WTC11 (cell line): Measurements from ENCODE around the gene NANP. TPM values are rescaled to one million over a fixed set of nuclear protein-coding genes. Genes with fewer than 3 reads are reported as not detected.
"Not testable (repeated sequence)": the region's sequence is repeated elsewhere in the genome, so short reads cannot be mapped to it uniquely, and the experiment has no call there.

Experiments used
- ATAC-seq: fragments of 200-7000 bp; cut with Tn5 transposase; 2 replicates; pipeline ENCODE4 v1.10.0; 2021; ENCODE audit warnings: mild to moderate bottlenecking, moderate library complexity
- CTCF ChIA-PET: fragments of 300-600 bp; sonication (Branson Sonifier 250); formaldehyde crosslinking; loops from one replicate; lab custom pipeline; 2021; ENCODE audit warnings: antibody characterized with exemption; lab: Charles Lee
- POLR2A ChIA-PET: fragments of 350-600 bp; sonication (Branson Sonifier 250); formaldehyde crosslinking; loops from one replicate; lab custom pipeline; 2021; ENCODE audit warnings: antibody characterized with exemption; lab: Charles Lee
- DNase-seq: peaks from one replicate; pipeline ENCODE4 v3.0.0; 2021; ENCODE audit warnings: low spot score
- H3K27ac Mint-ChIP-seq: 2 replicates; pipeline ENCODE4 v1.8.0; 2021; ENCODE audit warnings: mixed read lengths
- H3K27me3 Mint-ChIP-seq: 2 replicates; pipeline ENCODE4 v1.8.0; 2021; ENCODE audit warnings: low read depth, mild to moderate bottlenecking, moderate library complexity, mixed read lengths
- H3K36me3 Mint-ChIP-seq: 2 replicates; pipeline ENCODE4 v1.8.0; 2021; ENCODE audit warnings: mixed read lengths
- H3K4me1 Mint-ChIP-seq: 2 replicates; pipeline ENCODE4 v1.8.0; 2022; ENCODE audit warnings: mixed read lengths
- H3K4me3 Mint-ChIP-seq: 2 replicates; pipeline ENCODE4 v1.8.0; 2021; ENCODE audit warnings: mild to moderate bottlenecking, moderate library complexity, mixed read lengths
- H3K9me3 Mint-ChIP-seq: 2 replicates; pipeline ENCODE4 v1.8.0; 2021; ENCODE audit warnings: mixed read lengths
- CBFB ChIP-seq: sonication (generic); formaldehyde crosslinking; IDR thresholded peaks from 2 replicates; pipeline ENCODE4 v1.8.1; 2022; ENCODE audit warnings: mild to moderate bottlenecking, low read depth, missing genetic modification reagents
- EMX1 ChIP-seq: fragments of 250-450 bp; sonication (Bioruptor Pico); IDR thresholded peaks from 2 replicates; pipeline ENCODE4 v1.8.0; 2021; ENCODE audit warnings: mild to moderate bottlenecking
- ETV6 ChIP-seq: sonication (generic); formaldehyde crosslinking; IDR thresholded peaks from 2 replicates; pipeline ENCODE4 v1.8.1; 2022; ENCODE audit warnings: mild to moderate bottlenecking, missing genetic modification reagents
- FOXK1 ChIP-seq: sonication (generic); formaldehyde crosslinking; IDR thresholded peaks from 2 replicates; pipeline ENCODE4 v1.8.0; 2022; ENCODE audit warnings: mild to moderate bottlenecking, moderate library complexity, missing genetic modification reagents
- GRHL2 ChIP-seq: fragments of 250-450 bp; sonication (Bioruptor Pico); IDR thresholded peaks from 2 replicates; pipeline ENCODE4 v1.8.0; 2022; ENCODE audit warnings: mild to moderate bottlenecking, moderate library complexity; ENCODE audit not compliant: insufficient replicate concordance, severe bottlenecking
- GTF2I ChIP-seq: fragments of 250-450 bp; sonication (Bioruptor Pico); conservative IDR thresholded peaks from 2 replicates; pipeline ENCODE4 v1.4.0; 2021; ENCODE audit warnings: mild to moderate bottlenecking
- IRF2 ChIP-seq: sonication (generic); formaldehyde crosslinking; IDR thresholded peaks from 2 replicates; pipeline ENCODE4 v1.8.0; 2022; ENCODE audit warnings: low read depth, missing genetic modification reagents, borderline replicate concordance
- NFATC4 ChIP-seq: fragments of 250-450 bp; sonication (Bioruptor Pico); IDR thresholded peaks from 2 replicates; pipeline ENCODE4 v1.9.0; 2021; ENCODE audit warnings: mild to moderate bottlenecking
- NFE2L1 ChIP-seq: sonication (generic); formaldehyde crosslinking; IDR thresholded peaks from 2 replicates; pipeline ENCODE4 v1.8.1; 2023; ENCODE audit warnings: missing genetic modification reagents
- RORB ChIP-seq: fragments of 250-450 bp; sonication (Bioruptor Pico); IDR thresholded peaks from 2 replicates; pipeline ENCODE4 v1.9.0; 2021; ENCODE audit warnings: mild to moderate bottlenecking
- SMAD3 ChIP-seq: sonication (generic); formaldehyde crosslinking; IDR thresholded peaks from 2 replicates; pipeline ENCODE4 v1.8.0; 2022; ENCODE audit warnings: missing genetic modification reagents, mild to moderate bottlenecking, borderline replicate concordance
- TCF7 ChIP-seq: sonication (generic); formaldehyde crosslinking; IDR thresholded peaks from 2 replicates; pipeline ENCODE4 v1.8.0; 2022; ENCODE audit warnings: mild to moderate bottlenecking, low read depth, missing genetic modification reagents, moderate library complexity
- ZNF232 ChIP-seq: sonication (generic); formaldehyde crosslinking; IDR thresholded peaks from 2 replicates; pipeline ENCODE4 v1.8.0; 2022; ENCODE audit warnings: mild to moderate bottlenecking, missing genetic modification reagents
- ZNF671 ChIP-seq: fragments of 250-450 bp; sonication (Bioruptor Pico); IDR thresholded peaks from 2 replicates; pipeline ENCODE4 v1.8.0; 2021; ENCODE audit warnings: mild to moderate bottlenecking
- total RNA-seq: library from RNA; stranded (reverse); gene quantifications from 3 replicates; pipeline ENCODE4 v1.2.3, GENCODE V29; 2021
- TF ChIP-seq, protein P1 (sequence below): fragments of 250-450 bp; sonication (Bioruptor Pico); conservative IDR thresholded peaks from 2 replicates; pipeline ENCODE4 v1.9.0; 2021; ENCODE audit warnings: mild to moderate bottlenecking
- TF ChIP-seq, protein P2 (sequence below): sonication (generic); formaldehyde crosslinking; IDR thresholded peaks from 2 replicates; pipeline ENCODE4 v1.8.1; 2023; ENCODE audit warnings: mild to moderate bottlenecking, missing genetic modification reagents, moderate library complexity
- TF ChIP-seq, protein P3 (sequence below): sonication (generic); formaldehyde crosslinking; conservative IDR thresholded peaks from 2 replicates; pipeline ENCODE4 v1.8.1; 2023; ENCODE audit warnings: mild to moderate bottlenecking, low read depth, missing genetic modification reagents, moderate library complexity
- TF ChIP-seq, protein P4 (sequence below): fragments of 250-450 bp; sonication (Bioruptor Pico); IDR thresholded peaks from 2 replicates; pipeline ENCODE4 v2.1.2; 2022; ENCODE audit warnings: mild to moderate bottlenecking, moderate library complexity
- TF ChIP-seq, protein P5 (sequence below): sonication (generic); formaldehyde crosslinking; IDR thresholded peaks from 2 replicates; pipeline ENCODE4 v1.8.1; 2022; ENCODE audit warnings: mild to moderate bottlenecking, missing genetic modification reagents, moderate library complexity, borderline replicate concordance

Gene NANP
- total RNA-seq, 1 experiment from 2014 or later: 4.8 TPM

DNA sequence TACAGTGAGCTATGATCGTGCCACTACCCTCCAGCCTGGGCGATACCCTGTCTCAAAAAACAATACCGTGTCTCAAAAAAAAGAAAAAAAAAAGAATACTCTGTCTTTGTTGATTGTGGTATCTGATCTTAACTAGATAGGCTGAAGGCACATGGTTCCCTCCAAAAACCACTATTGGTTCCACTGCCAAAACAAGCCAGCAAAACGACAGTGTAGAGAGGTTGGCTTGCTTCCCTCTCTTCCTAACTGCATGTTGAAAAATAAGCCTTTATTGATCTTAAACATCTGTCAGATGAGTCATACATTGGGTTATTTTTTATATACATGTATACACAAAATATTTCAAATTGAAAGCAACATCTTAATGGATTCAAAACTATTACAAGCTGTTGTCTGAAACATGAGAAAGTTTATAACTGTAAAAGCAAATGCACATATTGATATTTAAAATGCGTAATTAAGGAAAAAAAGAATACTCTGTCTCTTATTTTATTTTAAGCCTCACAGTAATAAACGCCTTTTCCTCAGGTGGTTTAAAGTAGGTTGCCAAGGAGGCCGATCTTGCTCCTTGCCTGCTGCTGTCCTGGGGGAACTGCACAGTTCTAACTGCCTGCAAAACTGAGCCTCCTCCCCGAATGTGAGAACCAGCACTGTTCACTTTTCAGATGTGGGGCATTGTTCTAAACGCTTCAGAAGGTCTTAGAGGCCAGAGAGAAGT, 31.5 kb downstream of the NANP start:
- POLR2A ChIA-PET: no interaction called here
- no peak for ATAC-seq

DNA sequence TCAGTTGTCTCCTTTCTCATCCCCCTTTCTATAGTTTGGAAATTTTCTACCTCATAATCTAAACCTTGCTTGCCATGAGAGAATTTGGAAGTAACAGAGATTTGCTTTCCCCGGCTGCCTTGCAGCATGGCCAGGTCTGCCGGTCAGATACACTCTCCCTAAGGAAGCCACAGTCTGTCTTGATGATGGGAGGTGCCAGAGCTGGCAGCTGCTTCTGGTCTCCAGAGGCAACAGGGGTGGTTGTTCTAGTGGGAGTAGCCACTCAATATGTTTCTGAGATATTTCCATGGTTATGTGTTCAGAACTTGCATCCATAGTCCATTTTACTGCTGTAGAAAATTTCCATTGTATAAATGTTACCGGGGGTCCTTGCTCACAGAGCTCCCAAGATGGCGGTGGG, 33.0 kb downstream of the NANP start:
- CTCF ChIA-PET, POLR2A ChIA-PET: not testable (repeated sequence)

More for the DNA sequence above, 31.5 kb downstream of the NANP start:
- TF ChIP-seq, protein P1, sequence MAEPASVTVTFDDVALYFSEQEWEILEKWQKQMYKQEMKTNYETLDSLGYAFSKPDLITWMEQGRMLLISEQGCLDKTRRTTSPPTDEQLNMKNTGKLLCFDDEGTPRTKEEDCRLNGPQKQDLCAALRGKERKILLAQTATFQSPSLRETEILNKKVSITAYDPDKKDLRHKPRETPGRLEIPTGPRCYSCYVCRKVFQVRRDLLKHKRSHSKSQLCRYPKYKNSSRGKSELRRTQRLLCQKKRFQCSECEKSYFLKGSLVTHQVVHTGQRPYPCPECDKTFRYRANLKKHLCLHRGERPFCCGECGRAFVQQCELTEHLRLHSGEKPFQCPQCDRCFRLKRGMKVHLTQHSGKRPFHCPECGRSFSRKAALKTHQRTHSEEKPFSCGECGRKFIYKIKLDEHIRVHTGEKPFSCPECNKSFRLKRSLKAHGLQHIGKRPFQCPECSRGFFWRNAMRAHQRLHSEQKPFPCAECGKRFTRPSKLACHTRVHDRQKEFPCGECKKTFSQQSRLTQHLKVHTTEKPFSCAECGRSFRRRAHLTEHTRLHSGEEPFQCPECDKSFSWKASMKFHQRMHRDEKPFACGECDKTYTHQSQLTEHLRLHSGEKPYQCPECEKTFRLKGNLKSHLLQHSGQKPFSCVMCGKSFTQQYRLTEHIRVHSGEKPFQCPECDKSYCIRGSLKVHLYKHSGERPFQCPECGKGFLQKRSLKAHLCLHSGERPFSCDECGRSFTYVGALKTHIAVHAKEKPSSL (CRISPR knock-in tag): no peak
- TF ChIP-seq NFATC4: no peak
- TF ChIP-seq EMX1: no peak
- no peak for TF ChIP-seq ZNF232
- no peak for TF ChIP-seq GRHL2
- TF ChIP-seq, protein P2, sequence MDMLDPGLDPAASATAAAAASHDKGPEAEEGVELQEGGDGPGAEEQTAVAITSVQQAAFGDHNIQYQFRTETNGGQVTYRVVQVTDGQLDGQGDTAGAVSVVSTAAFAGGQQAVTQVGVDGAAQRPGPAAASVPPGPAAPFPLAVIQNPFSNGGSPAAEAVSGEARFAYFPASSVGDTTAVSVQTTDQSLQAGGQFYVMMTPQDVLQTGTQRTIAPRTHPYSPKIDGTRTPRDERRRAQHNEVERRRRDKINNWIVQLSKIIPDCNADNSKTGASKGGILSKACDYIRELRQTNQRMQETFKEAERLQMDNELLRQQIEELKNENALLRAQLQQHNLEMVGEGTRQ: no peak
- no peak for TF ChIP-seq GTF2I
- TF ChIP-seq ZNF671 (CRISPR knock-in tag): no peak
- TF ChIP-seq TCF7 (CRISPR knock-in tag): no peak
- no peak for TF ChIP-seq SMAD3 (CRISPR knock-in tag)
- TF ChIP-seq RORB (CRISPR knock-in tag): no peak
- no peak for TF ChIP-seq IRF2
- TF ChIP-seq, protein P3, sequence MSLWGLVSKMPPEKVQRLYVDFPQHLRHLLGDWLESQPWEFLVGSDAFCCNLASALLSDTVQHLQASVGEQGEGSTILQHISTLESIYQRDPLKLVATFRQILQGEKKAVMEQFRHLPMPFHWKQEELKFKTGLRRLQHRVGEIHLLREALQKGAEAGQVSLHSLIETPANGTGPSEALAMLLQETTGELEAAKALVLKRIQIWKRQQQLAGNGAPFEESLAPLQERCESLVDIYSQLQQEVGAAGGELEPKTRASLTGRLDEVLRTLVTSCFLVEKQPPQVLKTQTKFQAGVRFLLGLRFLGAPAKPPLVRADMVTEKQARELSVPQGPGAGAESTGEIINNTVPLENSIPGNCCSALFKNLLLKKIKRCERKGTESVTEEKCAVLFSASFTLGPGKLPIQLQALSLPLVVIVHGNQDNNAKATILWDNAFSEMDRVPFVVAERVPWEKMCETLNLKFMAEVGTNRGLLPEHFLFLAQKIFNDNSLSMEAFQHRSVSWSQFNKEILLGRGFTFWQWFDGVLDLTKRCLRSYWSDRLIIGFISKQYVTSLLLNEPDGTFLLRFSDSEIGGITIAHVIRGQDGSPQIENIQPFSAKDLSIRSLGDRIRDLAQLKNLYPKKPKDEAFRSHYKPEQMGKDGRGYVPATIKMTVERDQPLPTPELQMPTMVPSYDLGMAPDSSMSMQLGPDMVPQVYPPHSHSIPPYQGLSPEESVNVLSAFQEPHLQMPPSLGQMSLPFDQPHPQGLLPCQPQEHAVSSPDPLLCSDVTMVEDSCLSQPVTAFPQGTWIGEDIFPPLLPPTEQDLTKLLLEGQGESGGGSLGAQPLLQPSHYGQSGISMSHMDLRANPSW (CRISPR knock-in tag): no peak
- TF ChIP-seq NFE2L1 (CRISPR knock-in tag): no peak
- TF ChIP-seq FOXK1: no peak
- TF ChIP-seq, protein P4, sequence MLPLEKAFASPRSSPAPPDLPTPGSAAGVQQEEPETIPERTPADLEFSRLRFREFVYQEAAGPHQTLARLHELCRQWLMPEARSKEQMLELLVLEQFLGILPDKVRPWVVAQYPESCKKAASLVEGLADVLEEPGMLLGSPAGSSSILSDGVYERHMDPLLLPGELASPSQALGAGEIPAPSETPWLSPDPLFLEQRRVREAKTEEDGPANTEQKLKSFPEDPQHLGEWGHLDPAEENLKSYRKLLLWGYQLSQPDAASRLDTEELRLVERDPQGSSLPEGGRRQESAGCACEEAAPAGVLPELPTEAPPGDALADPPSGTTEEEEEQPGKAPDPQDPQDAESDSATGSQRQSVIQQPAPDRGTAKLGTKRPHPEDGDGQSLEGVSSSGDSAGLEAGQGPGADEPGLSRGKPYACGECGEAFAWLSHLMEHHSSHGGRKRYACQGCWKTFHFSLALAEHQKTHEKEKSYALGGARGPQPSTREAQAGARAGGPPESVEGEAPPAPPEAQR (CRISPR knock-in tag): no peak
- TF ChIP-seq, protein P5, sequence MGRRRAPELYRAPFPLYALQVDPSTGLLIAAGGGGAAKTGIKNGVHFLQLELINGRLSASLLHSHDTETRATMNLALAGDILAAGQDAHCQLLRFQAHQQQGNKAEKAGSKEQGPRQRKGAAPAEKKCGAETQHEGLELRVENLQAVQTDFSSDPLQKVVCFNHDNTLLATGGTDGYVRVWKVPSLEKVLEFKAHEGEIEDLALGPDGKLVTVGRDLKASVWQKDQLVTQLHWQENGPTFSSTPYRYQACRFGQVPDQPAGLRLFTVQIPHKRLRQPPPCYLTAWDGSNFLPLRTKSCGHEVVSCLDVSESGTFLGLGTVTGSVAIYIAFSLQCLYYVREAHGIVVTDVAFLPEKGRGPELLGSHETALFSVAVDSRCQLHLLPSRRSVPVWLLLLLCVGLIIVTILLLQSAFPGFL (CRISPR knock-in tag): no peak
- TF ChIP-seq CBFB (CRISPR knock-in tag): no peak
- TF ChIP-seq ETV6 (CRISPR knock-in tag): no peak
- TF ChIP-seq, all 79 proteins: peak for 0
- H3K9me3 Mint-ChIP-seq: no peaks in the 10 kb centered on the region; the same call in 1 of the 2 replicates
- H3K4me3 Mint-ChIP-seq: no peak overlapping the region
- DNase-seq: no peak
- no peaks in the 10 kb centered on the region for H3K4me1 Mint-ChIP-seq
- no peaks in the 10 kb centered on the region for H3K27me3 Mint-ChIP-seq
- H3K27ac Mint-ChIP-seq: no peak overlapping the region
- no peaks in the 10 kb centered on the region for H3K36me3 Mint-ChIP-seq
- CTCF ChIA-PET: interaction anchor here (1.0 kb wide), 1 partner anchor 122 kb away, joined by 3 read pairs; no protein-coding TSS in a partner anchor

More for the DNA sequence above, 33.0 kb downstream of the NANP start:
- not testable (repeated sequence) for H3K36me3 Mint-ChIP-seq, DNase-seq, H3K27me3 Mint-ChIP-seq, H3K4me3 Mint-ChIP-seq, H3K27ac Mint-ChIP-seq, H3K4me1 Mint-ChIP-seq, H3K9me3 Mint-ChIP-seq, ATAC-seq
